A549 (cell line): ENCODE results near the gene CNTNAP2. TPM values are rescaled to one million over a fixed set of nuclear protein-coding genes. Genes with fewer than 3 reads are reported as not detected.

Experiments
- ATAC-seq, 2 experiments: fragments of 200-7000 bp in 1 of 2; fragments of >200 bp in 1 of 2; cut with Nextera tagmentation in 1 of 2; cut with Tn5 transposase in 1 of 2; 3 replicates each; pipeline versions ENCODE4 v1.8.0 to v1.9.1; 2018 to 2020; ENCODE audit warnings: mild to moderate bottlenecking in 1 of 2, moderate library complexity in 1 of 2
- CTCF ChIA-PET: fragments of 300-600 bp; sonication (Branson Sonifier 250); formaldehyde crosslinking; extraction: SDS; loops from one replicate; lab custom pipeline; 2021; ENCODE audit warnings: antibody characterized with exemption, inconsistent platforms; lab: Yijun Ruan, JAX
- POLR2A ChIA-PET: fragments of 350-600 bp; formaldehyde crosslinking; extraction: SDS; loops from one replicate; lab custom pipeline; 2021; ENCODE audit warnings: antibody characterized with exemption, inconsistent platforms; lab: Yijun Ruan, JAX
- DNase-seq, 2 experiments: peaks; one replicate each; pipeline versions ENCODE4 v3.0.0 to v3.0.0-alpha.2; 2011 to 2016; ENCODE audit warnings: low read depth in 1 of 2, low spot score in 1 of 2
- FAIRE-seq: peaks from 2 replicates; lab custom pipeline; 2011; peaks lifted over from hg19 to GRCh38; lab: Jason Lieb, UNC
- H3K27ac ChIP-seq, 2 experiments: fragments of >200 bp; sonication (Bioruptor Twin); formaldehyde crosslinking; 3 replicates each; pipeline ENCODE4 v1.5.1; 2016 to 2017
- H3K4me1 ChIP-seq: fragments of >200 bp; sonication (Bioruptor Twin); formaldehyde crosslinking; 3 replicates; pipeline ENCODE4 v1.6.1; 2016
- H3K4me2 ChIP-seq: fragments of >200 bp; sonication (Bioruptor Twin); formaldehyde crosslinking; 3 replicates; pipeline ENCODE4 v1.6.1; 2016
- H3K4me3 ChIP-seq: fragments of >200 bp; sonication (Bioruptor Twin); formaldehyde crosslinking; 3 replicates; pipeline ENCODE4 v1.5.1; 2016
- H3K9me3 ChIP-seq: fragments of >200 bp; sonication (Bioruptor Twin); formaldehyde crosslinking; 3 replicates; pipeline ENCODE4 v1.6.1; 2016
- CBX2 ChIP-seq: fragments of 200-600 bp; sonication (generic); IDR thresholded peaks from 2 replicates; pipeline ENCODE4 v1.6.1; 2016; ENCODE audit warnings: low read depth, mild to moderate bottlenecking, borderline replicate concordance
- CHD2 ChIP-seq: fragments of 150-350 bp; IDR thresholded peaks from 2 replicates; pipeline ENCODE4 v1.6.1; 2014; ENCODE audit warnings: low read length; ENCODE audit not compliant: partially characterized antibody
- CHD4 ChIP-seq: fragments of 200-600 bp; sonication (generic); IDR thresholded peaks from 2 replicates; pipeline ENCODE4 v1.6.1; 2016; ENCODE audit warnings: antibody characterized with exemption, mild to moderate bottlenecking, borderline replicate concordance
- EHF ChIP-seq: fragments of 250-450 bp; sonication (Bioruptor Pico); IDR thresholded peaks from 2 replicates; pipeline ENCODE4 v1.5.0; 2020; ENCODE audit warnings: mild to moderate bottlenecking
- EP300 ChIP-seq, 2 experiments: fragments of >200 bp; sonication (Bioruptor Twin); formaldehyde crosslinking; IDR thresholded peaks; 2 replicates in 1 of 2; 3 replicates in 1 of 2; pipeline ENCODE4 v1.6.1; 2016 to 2017
- FOSB ChIP-seq: fragments of 250-450 bp; sonication (Bioruptor Pico); IDR thresholded peaks from 2 replicates; pipeline ENCODE4 v1.5.0; 2020; ENCODE audit warnings: mild to moderate bottlenecking, moderate library complexity
- HEYL ChIP-seq: fragments of 250-450 bp; sonication (Bioruptor Pico); IDR thresholded peaks from 2 replicates; pipeline ENCODE4 v1.8.0; 2021; ENCODE audit warnings: mild to moderate bottlenecking, moderate library complexity
- HOXA7 ChIP-seq: fragments of 250-450 bp; sonication (Bioruptor Pico); IDR thresholded peaks from 2 replicates; pipeline ENCODE4 v1.5.0; 2020; ENCODE audit warnings: mild to moderate bottlenecking, moderate library complexity
- HOXB13 ChIP-seq: fragments of 250-450 bp; sonication (Bioruptor Pico); IDR thresholded peaks from 2 replicates; pipeline ENCODE4 v1.5.0; 2020; ENCODE audit warnings: low read depth, mild to moderate bottlenecking, moderate library complexity
- HOXB5 ChIP-seq: fragments of 250-450 bp; sonication (Bioruptor Pico); IDR thresholded peaks from 2 replicates; pipeline ENCODE4 v1.5.0; 2020; ENCODE audit warnings: mild to moderate bottlenecking, moderate library complexity
- MAFK ChIP-seq: fragments of 450-650 bp; IDR thresholded peaks from 2 replicates; pipeline ENCODE4 v1.6.1; 2014; ENCODE audit not compliant: partially characterized antibody
- MYC ChIP-seq: IDR thresholded peaks from 2 replicates; pipeline ENCODE4 v1.6.1; 2012; ENCODE audit warnings: mild to moderate bottlenecking, inconsistent platforms, low read length, improper control_type of control experiment, borderline replicate concordance
- NPAS2 ChIP-seq: fragments of 250-450 bp; sonication (Bioruptor Pico); IDR thresholded peaks from 2 replicates; pipeline ENCODE4 v1.8.0; 2022; ENCODE audit warnings: mild to moderate bottlenecking, moderate library complexity, borderline replicate concordance
- PHF8 ChIP-seq: fragments of 200-600 bp; sonication (generic); IDR thresholded peaks from 2 replicates; pipeline ENCODE4 v1.6.1; 2016; ENCODE audit warnings: low read depth, mild to moderate bottlenecking, antibody characterized with exemption, moderate library complexity, borderline replicate concordance
- RARB ChIP-seq: fragments of 250-450 bp; sonication (Bioruptor Pico); IDR thresholded peaks from 2 replicates; pipeline ENCODE4 v1.8.0; 2021; ENCODE audit warnings: mild to moderate bottlenecking, moderate library complexity
- RFX5 ChIP-seq: fragments of 450-650 bp; IDR thresholded peaks from 2 replicates; pipeline ENCODE4 v1.7.1; 2014; ENCODE audit warnings: antibody characterized with exemption, mild to moderate bottlenecking, moderate library complexity
- ZFP36 ChIP-seq: fragments of 450-650 bp; IDR thresholded peaks from 2 replicates; pipeline ENCODE4 v1.6.1; 2014; ENCODE audit warnings: borderline replicate concordance; ENCODE audit not compliant: partially characterized antibody
- ZSCAN20 ChIP-seq: fragments of 250-450 bp; sonication (Bioruptor Pico); IDR thresholded peaks from 2 replicates; pipeline ENCODE4 v1.8.0; 2022; ENCODE audit warnings: mild to moderate bottlenecking, moderate library complexity
- WGBS: methylation state at CpG from one replicate; pipeline ENCODE4 v1.1.6; 2017; ENCODE audit errors: missing lambda C conversion rate; 5-methylcytosine and 5-hydroxymethylcytosine counted together
- polyA plus RNA-seq, 4 experiments: library from polyadenylated mRNA; depleted of rRNA in 3 of 4; stranded (reverse); fragments of >200 nt; fragmentation: RNase III in 1 of 4; extraction: RNeasy Plus Mini Kit Qiagen cat#74134 plus additional on column Dnase treatment in 1 of 4; gene quantifications; 2 replicates in 3 of 4; 3 replicates in 1 of 4; pipeline ENCODE4 v1.2.3, GENCODE V29; 2011 to 2017
- TF ChIP-seq, protein P1 (sequence below): fragments of 250-450 bp; sonication (Bioruptor Pico); IDR thresholded peaks from 2 replicates; pipeline ENCODE4 v1.5.0; 2021; ENCODE audit warnings: mild to moderate bottlenecking, moderate library complexity, borderline replicate concordance
- TF ChIP-seq, protein P2 (sequence below): fragments of >200 bp; sonication (Bioruptor Twin); formaldehyde crosslinking; IDR thresholded peaks from 2 replicates; pipeline ENCODE4 v1.6.1; 2016
- TF ChIP-seq, protein P3 (sequence below): fragments of 450-650 bp; IDR thresholded peaks from 2 replicates; pipeline ENCODE4 v1.6.1; 2014; ENCODE audit warnings: antibody characterized with exemption
- TF ChIP-seq, protein P4 (sequence below): fragments of >200 bp; sonication (Bioruptor Twin); formaldehyde crosslinking; IDR thresholded peaks from 3 replicates; pipeline ENCODE4 v1.5.1; 2016

CNTNAP2 gene
- polyA plus RNA-seq, 2 of the 4 experiments (the other 2 are of a cell fraction) = 0.05 to 0.13 TPM

DNA sequence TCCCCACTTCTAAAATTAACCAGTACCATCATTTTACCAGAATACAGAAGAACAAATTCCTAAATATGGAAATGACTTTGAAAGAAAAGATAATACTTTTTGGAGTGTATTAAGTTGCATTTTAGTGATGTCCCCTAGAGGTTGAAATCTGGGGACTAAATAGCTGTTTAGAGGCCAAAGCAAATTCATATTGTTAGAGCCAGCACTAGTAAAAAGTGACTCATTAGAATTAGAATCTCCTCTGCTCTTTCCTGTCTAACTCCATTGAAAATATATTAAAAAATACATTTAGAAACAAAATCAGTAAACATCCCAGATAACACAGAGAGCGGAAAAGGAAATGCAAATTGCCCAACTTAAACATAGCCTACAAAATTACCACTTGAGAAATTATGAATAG is 1284.3 kb downstream of the CNTNAP2 start:
- FAIRE-seq (no peak), DNase-seq (no peak), ATAC-seq (no peak)
- Histone ChIP-seq H3K4me1 (no peaks in the 10 kb centered on the region), H3K27ac (no peak overlapping the region), H3K9me3 (peaks cover 6% of the 10 kb centered on the region; the same call in 1 of the 3 replicates), H3K4me3 (no peak overlapping the region), H3K4me2 (no peak overlapping the region)
- WGBS = 49% methylated on average over 1 of the region's 1 CpG
- TF ChIP-seq CHD4 = no peak
- TF ChIP-seq HEYL (CRISPR knock-in tag) = no peak
- TF ChIP-seq CHD2 = no peak
- TF ChIP-seq, protein P1, sequence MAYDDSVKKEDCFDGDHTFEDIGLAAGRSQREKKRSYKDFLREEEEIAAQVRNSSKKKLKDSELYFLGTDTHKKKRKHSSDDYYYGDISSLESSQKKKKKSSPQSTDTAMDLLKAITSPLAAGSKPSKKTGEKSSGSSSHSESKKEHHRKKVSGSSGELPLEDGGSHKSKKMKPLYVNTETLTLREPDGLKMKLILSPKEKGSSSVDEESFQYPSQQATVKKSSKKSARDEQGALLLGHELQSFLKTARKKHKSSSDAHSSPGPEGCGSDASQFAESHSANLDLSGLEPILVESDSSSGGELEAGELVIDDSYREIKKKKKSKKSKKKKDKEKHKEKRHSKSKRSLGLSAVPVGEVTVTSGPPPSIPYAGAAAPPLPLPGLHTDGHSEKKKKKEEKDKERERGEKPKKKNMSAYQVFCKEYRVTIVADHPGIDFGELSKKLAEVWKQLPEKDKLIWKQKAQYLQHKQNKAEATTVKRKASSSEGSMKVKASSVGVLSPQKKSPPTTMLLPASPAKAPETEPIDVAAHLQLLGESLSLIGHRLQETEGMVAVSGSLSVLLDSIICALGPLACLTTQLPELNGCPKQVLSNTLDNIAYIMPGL = no peak
- TF ChIP-seq, protein P2, sequence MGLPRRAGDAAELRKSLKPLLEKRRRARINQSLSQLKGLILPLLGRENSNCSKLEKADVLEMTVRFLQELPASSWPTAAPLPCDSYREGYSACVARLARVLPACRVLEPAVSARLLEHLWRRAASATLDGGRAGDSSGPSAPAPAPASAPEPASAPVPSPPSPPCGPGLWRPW = no peak
- TF ChIP-seq FOSB (CRISPR knock-in tag) = no peak
- no peak for TF ChIP-seq MAFK
- no peak for TF ChIP-seq HOXB13
- TF ChIP-seq EHF (CRISPR knock-in tag) = no peak
- TF ChIP-seq, protein P3, sequence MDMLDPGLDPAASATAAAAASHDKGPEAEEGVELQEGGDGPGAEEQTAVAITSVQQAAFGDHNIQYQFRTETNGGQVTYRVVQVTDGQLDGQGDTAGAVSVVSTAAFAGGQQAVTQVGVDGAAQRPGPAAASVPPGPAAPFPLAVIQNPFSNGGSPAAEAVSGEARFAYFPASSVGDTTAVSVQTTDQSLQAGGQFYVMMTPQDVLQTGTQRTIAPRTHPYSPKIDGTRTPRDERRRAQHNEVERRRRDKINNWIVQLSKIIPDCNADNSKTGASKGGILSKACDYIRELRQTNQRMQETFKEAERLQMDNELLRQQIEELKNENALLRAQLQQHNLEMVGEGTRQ = no peak
- no peak for TF ChIP-seq RARB (CRISPR knock-in tag)
- no peak for TF ChIP-seq NPAS2 (CRISPR knock-in tag)
- no peak for TF ChIP-seq RFX5
- no peak for TF ChIP-seq HOXB5 (CRISPR knock-in tag)
- TF ChIP-seq, protein P4, sequence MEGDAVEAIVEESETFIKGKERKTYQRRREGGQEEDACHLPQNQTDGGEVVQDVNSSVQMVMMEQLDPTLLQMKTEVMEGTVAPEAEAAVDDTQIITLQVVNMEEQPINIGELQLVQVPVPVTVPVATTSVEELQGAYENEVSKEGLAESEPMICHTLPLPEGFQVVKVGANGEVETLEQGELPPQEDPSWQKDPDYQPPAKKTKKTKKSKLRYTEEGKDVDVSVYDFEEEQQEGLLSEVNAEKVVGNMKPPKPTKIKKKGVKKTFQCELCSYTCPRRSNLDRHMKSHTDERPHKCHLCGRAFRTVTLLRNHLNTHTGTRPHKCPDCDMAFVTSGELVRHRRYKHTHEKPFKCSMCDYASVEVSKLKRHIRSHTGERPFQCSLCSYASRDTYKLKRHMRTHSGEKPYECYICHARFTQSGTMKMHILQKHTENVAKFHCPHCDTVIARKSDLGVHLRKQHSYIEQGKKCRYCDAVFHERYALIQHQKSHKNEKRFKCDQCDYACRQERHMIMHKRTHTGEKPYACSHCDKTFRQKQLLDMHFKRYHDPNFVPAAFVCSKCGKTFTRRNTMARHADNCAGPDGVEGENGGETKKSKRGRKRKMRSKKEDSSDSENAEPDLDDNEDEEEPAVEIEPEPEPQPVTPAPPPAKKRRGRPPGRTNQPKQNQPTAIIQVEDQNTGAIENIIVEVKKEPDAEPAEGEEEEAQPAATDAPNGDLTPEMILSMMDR = no peak
- no peak for TF ChIP-seq PHF8
- TF ChIP-seq EP300 (IDR thresholded peaks at IDR 0.05) = no peak
- no peak for TF ChIP-seq CBX2
- POLR2A ChIA-PET = no interaction called here
- CTCF ChIA-PET = no interaction called here

DNA sequence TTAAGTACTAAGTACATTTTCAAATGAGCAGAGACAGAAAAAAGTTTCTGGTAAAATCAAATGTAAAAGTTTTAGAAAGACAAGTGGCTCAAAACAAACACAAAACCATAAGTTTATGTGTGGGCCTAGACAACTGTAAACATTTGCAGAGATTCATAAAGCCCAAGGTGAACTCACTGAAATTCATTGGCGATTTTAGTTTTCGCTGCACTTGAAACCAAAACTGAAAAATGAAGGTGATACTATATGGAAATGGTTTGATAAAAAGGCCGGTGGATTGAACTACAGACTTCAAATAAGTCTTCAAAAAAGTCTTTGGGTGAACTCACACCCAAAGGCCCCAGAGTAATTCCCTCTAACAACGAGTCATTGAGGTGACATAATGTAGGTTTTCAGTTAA is 1289.0 kb downstream of the CNTNAP2 start:
- ChIA-PET CTCF (no interaction called here), POLR2A (no interaction called here)
- no peak for TF ChIP-seq MYC
- TF ChIP-seq ZFP36 = no peak
- no peak for TF ChIP-seq ZSCAN20 (CRISPR knock-in tag)
- no peak for TF ChIP-seq HOXA7 (CRISPR knock-in tag)
- ATAC-seq = no peak
- H3K27ac ChIP-seq = no peak overlapping the region
- H3K9me3 ChIP-seq = peaks cover 6% of the 10 kb centered on the region; the same call in 1 of the 3 replicates
- 46% methylated on average over 4 of the region's 4 CpGs for WGBS
- no peak overlapping the region for H3K4me2 ChIP-seq
- H3K4me3 ChIP-seq = no peak overlapping the region
- FAIRE-seq = no peak
- no peak for DNase-seq
- 0 out of 3 replicates have a peak, but pooled peaks cover 4% of the 10 kb centered on the region for H3K4me1 ChIP-seq
